ENCODE measurements around the gene BPIFA1.

Gene BPIFA1

DNA sequence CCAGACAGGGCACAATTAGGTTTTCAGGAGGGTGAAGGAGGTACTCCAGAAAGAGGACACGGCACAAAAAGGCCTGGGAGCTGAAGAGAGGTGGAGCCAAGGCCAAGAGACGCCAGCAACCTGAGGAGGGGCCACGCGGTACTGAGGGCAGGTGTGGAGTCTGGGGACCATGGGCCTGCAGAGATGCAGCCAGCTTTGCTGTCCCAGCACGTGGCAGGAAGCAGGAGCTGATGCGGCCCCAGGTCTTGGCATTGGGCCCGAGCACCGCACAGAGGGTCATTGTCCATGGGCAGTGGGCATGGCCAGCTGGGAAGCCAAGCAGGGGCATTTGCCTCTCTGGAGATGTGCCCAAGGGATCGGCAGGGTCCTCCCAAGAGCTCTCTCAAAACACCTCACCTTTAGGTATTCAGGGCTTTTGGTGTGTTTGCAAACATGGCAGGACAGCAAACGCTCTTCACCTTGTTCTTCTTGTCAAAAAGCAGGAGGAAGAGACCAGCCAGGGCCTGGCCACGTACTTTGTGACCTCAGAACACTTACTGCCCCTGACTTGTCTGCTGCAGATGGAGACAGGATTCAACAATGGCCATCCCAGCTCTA lies 45.9 kb downstream of the BPIFA1 start:
- no peak for TF ChIP-seq EZH2 (IDR thresholded peaks at IDR 0.05; ENCODE audit: borderline replicate concordance, low read length)
- TF ChIP-seq CTCF (IDR thresholded peaks at IDR 0.05; ENCODE audit: low read length), result no peak
- Histone ChIP-seq H3K4me2 (ENCODE audit: low read length) (no peak overlapping the region), H3K27ac (ENCODE audit: low read depth, low read length, poor library complexity, severe bottlenecking) (no peak overlapping the region), H3K9ac (ENCODE audit: low read length) (no peak overlapping the region), H4K20me1 (ENCODE audit: insufficient read depth, low read length) (no peaks in the 10 kb centered on the region; the same call in 1 of the 2 replicates), H3F3A (ENCODE audit: insufficient read depth, low read length) (no peaks in the 10 kb centered on the region), H3K79me2 (ENCODE audit: insufficient read depth, low read length) (no peaks in the 10 kb centered on the region), H3K9me2 (ENCODE audit: low read depth, low read length) (no peaks in the 10 kb centered on the region), H3K4me1 (ENCODE audit: insufficient read depth, low read length, severe bottlenecking) (no peaks in the 10 kb centered on the region), H3K9me3 (ENCODE audit: low read length) (no peaks in the 10 kb centered on the region), H3K36me3 (ENCODE audit: insufficient read depth, low read length) (no peaks in the 10 kb centered on the region), H3K27me3 (ENCODE audit: insufficient read depth, low read length) (no peaks in the 10 kb centered on the region), H2AFZ (ENCODE audit: low read length) (no peak overlapping the region), H3K4me3 (ENCODE audit: low read depth, low read length, poor library complexity, severe bottlenecking) (no peak overlapping the region)

GRCh38 chr20:33282196-33282934 lies 46.6 kb downstream of the BPIFA1 start:
- no peak overlapping the region for H2AFZ ChIP-seq (ENCODE audit: low read length)
- no peak overlapping the region for H3K4me2 ChIP-seq (ENCODE audit: low read length)
- H3K4me1 ChIP-seq (ENCODE audit: insufficient read depth, low read length, severe bottlenecking), result no peaks in the 10 kb centered on the region
- no peaks in the 10 kb centered on the region; the same call in 1 of the 2 replicates for H4K20me1 ChIP-seq (ENCODE audit: insufficient read depth, low read length)
- no peaks in the 10 kb centered on the region for H3K36me3 ChIP-seq (ENCODE audit: insufficient read depth, low read length)
- H3K4me3 ChIP-seq (ENCODE audit: low read depth, low read length, poor library complexity, severe bottlenecking), result no peak overlapping the region
- H3K9me3 ChIP-seq (ENCODE audit: low read length), result no peaks in the 10 kb centered on the region
- H3K27ac ChIP-seq (ENCODE audit: low read depth, low read length, poor library complexity, severe bottlenecking), result no peak overlapping the region
- no peaks in the 10 kb centered on the region for H3K9me2 ChIP-seq (ENCODE audit: low read depth, low read length)
- H3K79me2 ChIP-seq (ENCODE audit: insufficient read depth, low read length), result no peaks in the 10 kb centered on the region
- no peak for TF ChIP-seq CTCF (IDR thresholded peaks at IDR 0.05; ENCODE audit: low read length)
- TF ChIP-seq EZH2 (IDR thresholded peaks at IDR 0.05; ENCODE audit: borderline replicate concordance, low read length), result no peak
- no peak overlapping the region for H3K9ac ChIP-seq (ENCODE audit: low read length)
- 0 out of 2 replicates have a peak, but pooled peaks cover 4% of the 10 kb centered on the region for H3K27me3 ChIP-seq (ENCODE audit: insufficient read depth, low read length)
- H3F3A ChIP-seq (ENCODE audit: insufficient read depth, low read length), result no peaks in the 10 kb centered on the region

- Histone ChIP-seq H3K36me3 (ENCODE audit: insufficient read depth, low read length) (no peaks in the 10 kb centered on the region), H2AFZ (ENCODE audit: low read length) (no peak within 1 kb of the TSS), H3K27me3 (ENCODE audit: insufficient read depth, low read length) (0 out of 2 replicates have a peak, but pooled peaks cover 4% of the 10 kb centered on the region), H3K79me2 (ENCODE audit: insufficient read depth, low read length) (no peaks in the 10 kb centered on the region), H3K4me1 (ENCODE audit: insufficient read depth, low read length, severe bottlenecking) (no peaks in the 10 kb centered on the region), H3K9me2 (ENCODE audit: low read depth, low read length) (no peaks in the 10 kb centered on the region), H3F3A (ENCODE audit: insufficient read depth, low read length) (no peaks in the 10 kb centered on the region), H3K9me3 (ENCODE audit: low read length) (no peaks in the 10 kb centered on the region), H3K4me2 (ENCODE audit: low read length) (no peak within 1 kb of the TSS), H3K27ac (ENCODE audit: low read depth, low read length, poor library complexity, severe bottlenecking) (no peak within 1 kb of the TSS), H3K9ac (ENCODE audit: low read length) (no peak within 1 kb of the TSS), H4K20me1 (ENCODE audit: insufficient read depth, low read length) (no peaks in the 10 kb centered on the region; the same call in 1 of the 2 replicates), H3K4me3 (ENCODE audit: low read depth, low read length, poor library complexity, severe bottlenecking) (no peak within 1 kb of the TSS)
- TF ChIP-seq CTCF (IDR thresholded peaks at IDR 0.05; ENCODE audit: low read length) (no peak), EZH2 (IDR thresholded peaks at IDR 0.05; ENCODE audit: borderline replicate concordance, low read length) (no peak)
Observed at GRCh38 chr20:33282991-33283555, 47.3 kb downstream of the BPIFA1 start, which contains the start of gene BPIFB1. Gene BPIFB1, plus strand, starts transcription at chr20:33283214. Its CDS starts 2,860 bp downstream, at chr20:33286074.

All from OCI-LY1 (cell line).